KMS-11 (cell line): ENCODE data around the gene ANKFY1.

ENCODE experiments used
- H2AFZ ChIP-seq: fragments of 200-600 bp; sonication (generic); 2 replicates; pipeline ENCODE4 v1.6.1; 2016; ENCODE audit warnings: antibody characterized with exemption, mixed run types, low read depth
- H3K27ac ChIP-seq: fragments of 200-600 bp; sonication (generic); 2 replicates; pipeline ENCODE4 v1.6.1; 2016; ENCODE audit warnings: mild to moderate bottlenecking, mixed run types
- H3K27me3 ChIP-seq: fragments of 200-600 bp; sonication (generic); 2 replicates; pipeline ENCODE4 v1.6.1; 2017; ENCODE audit warnings: mild to moderate bottlenecking, low read depth, mixed run types, moderate library complexity; ENCODE audit not compliant: insufficient read depth
- H3K36me3 ChIP-seq: fragments of 200-600 bp; sonication (generic); 2 replicates; pipeline ENCODE4 v1.6.1; 2017; ENCODE audit warnings: mild to moderate bottlenecking, mixed run types; ENCODE audit not compliant: insufficient read depth
- H3K4me1 ChIP-seq: fragments of 200-600 bp; sonication (generic); 2 replicates; pipeline ENCODE4 v1.6.1; 2016; ENCODE audit warnings: mild to moderate bottlenecking, low read depth, mixed run types; ENCODE audit not compliant: poor library complexity, severe bottlenecking
- H3K4me2 ChIP-seq: fragments of 200-600 bp; sonication (generic); 2 replicates; pipeline ENCODE4 v1.7.0; 2016; ENCODE audit warnings: mild to moderate bottlenecking, mixed run types
- H3K4me3 ChIP-seq: fragments of 200-600 bp; sonication (generic); IDR thresholded peaks from 2 replicates; pipeline ENCODE4 v1.6.1; 2017; ENCODE audit warnings: low read depth, low read length, mixed read lengths; ENCODE audit not compliant: insufficient read depth
- H3K79me2 ChIP-seq: fragments of 200-600 bp; sonication (generic); 2 replicates; pipeline ENCODE4 v1.6.1; 2016; ENCODE audit warnings: low read depth, mixed run types; ENCODE audit not compliant: insufficient read depth
- H3K9ac ChIP-seq: fragments of 200-600 bp; sonication (generic); 2 replicates; pipeline ENCODE4 v1.6.1; 2016; ENCODE audit warnings: mild to moderate bottlenecking, mixed run types
- H4K20me1 ChIP-seq: fragments of 200-600 bp; sonication (generic); 2 replicates; pipeline ENCODE4 v1.6.1; 2016; ENCODE audit warnings: mild to moderate bottlenecking, mixed run types; ENCODE audit not compliant: insufficient read depth
- TF ChIP-seq, protein P1 (sequence below): fragments of 200-600 bp; sonication (generic); conservative IDR thresholded peaks from 2 replicates; pipeline ENCODE4 v1.6.1; 2017; ENCODE audit warnings: low read depth, mild to moderate bottlenecking, antibody characterized with exemption, low read length, moderate library complexity, mixed read lengths

ANKFY1 gene

DNA sequence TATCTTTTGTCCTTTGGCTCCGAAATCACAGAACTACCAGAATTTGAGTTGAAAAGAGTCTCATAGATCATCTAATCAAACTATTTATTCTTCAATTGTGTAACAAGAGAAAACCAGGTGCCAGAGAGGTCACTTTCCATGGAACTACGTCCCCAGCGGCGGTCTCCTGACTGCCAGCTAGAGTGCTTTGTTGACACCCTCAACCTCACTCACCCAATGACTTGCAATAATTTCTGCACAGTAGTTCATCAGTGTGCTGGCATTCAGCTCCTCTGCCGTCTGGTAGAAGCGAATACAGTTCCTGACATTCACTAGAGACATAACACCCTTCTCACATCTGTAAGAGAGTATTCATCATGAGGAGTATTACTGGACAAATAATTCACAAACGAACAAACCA is 54.2 kb downstream of the ANKFY1 start:
- no peak overlapping the region for H2AFZ ChIP-seq
- H3K79me2 ChIP-seq, result no peaks in the 10 kb centered on the region
- no peak overlapping the region for H3K27ac ChIP-seq
- peaks cover 49% of the 10 kb centered on the region for H3K4me1 ChIP-seq
- H3K4me2 ChIP-seq, result no peak overlapping the region
- TF ChIP-seq, protein P1, sequence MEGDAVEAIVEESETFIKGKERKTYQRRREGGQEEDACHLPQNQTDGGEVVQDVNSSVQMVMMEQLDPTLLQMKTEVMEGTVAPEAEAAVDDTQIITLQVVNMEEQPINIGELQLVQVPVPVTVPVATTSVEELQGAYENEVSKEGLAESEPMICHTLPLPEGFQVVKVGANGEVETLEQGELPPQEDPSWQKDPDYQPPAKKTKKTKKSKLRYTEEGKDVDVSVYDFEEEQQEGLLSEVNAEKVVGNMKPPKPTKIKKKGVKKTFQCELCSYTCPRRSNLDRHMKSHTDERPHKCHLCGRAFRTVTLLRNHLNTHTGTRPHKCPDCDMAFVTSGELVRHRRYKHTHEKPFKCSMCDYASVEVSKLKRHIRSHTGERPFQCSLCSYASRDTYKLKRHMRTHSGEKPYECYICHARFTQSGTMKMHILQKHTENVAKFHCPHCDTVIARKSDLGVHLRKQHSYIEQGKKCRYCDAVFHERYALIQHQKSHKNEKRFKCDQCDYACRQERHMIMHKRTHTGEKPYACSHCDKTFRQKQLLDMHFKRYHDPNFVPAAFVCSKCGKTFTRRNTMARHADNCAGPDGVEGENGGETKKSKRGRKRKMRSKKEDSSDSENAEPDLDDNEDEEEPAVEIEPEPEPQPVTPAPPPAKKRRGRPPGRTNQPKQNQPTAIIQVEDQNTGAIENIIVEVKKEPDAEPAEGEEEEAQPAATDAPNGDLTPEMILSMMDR, result no peak
- H3K27me3 ChIP-seq, result no peaks in the 10 kb centered on the region
- no peaks in the 10 kb centered on the region for H4K20me1 ChIP-seq
- peaks cover 5% of the 10 kb centered on the region; the same call in 1 of the 2 replicates for H3K36me3 ChIP-seq
- H3K9ac ChIP-seq, result no peak overlapping the region
- H3K4me3 ChIP-seq, result no peak overlapping the region

DNA sequence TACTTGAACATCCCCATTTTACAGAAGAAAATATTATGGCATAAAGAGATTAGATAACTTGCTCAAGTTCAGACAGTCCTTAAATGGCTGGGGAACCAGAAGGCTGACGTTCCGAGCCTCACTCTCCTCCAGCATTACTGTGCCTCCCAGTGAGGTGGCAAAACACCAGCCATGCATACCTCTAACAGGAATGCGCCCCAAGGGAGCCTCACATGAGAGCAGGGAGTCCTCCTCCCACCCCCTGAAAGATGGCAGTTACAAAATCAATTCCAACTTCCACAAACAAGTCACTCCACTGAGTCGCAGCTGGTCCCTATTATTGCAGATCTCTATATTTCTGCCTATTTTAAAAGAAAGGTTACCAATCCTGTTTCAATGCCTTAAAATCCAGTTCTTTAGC is 55.5 kb downstream of the ANKFY1 start:
- Histone ChIP-seq H3K9ac (no peak overlapping the region), H3K27ac (no peak overlapping the region), H3K36me3 (peaks cover 5% of the 10 kb centered on the region; the same call in 1 of the 2 replicates)

DNA sequence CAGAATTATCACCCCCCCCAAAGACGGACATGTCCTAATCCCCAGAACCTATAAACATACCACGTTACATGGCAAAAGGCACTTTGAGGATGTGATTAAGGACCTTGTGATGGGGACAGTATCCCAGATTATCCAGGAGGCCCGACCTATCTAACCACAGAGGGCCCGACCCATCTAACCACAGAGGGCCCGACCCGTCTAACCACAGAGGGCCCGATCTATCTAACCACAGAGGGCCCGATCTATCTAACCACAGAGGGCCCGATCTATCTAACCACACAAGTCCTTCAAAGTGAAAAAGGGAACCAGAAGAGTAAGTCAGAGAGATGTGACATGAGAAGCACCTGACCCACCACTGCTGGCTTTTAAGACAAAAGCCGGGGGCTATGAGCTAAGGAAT is 56.8 kb downstream of the ANKFY1 start:
- Histone ChIP-seq H4K20me1 (no peaks in the 10 kb centered on the region), H3K4me2 (peak overlapping the region; percentile 37; the same call in 1 of the 2 replicates), H3K4me1 (peaks cover 44% of the 10 kb centered on the region), H3K79me2 (no peaks in the 10 kb centered on the region), H3K36me3 (peaks cover 5% of the 10 kb centered on the region; the same call in 1 of the 2 replicates), H3K27ac (no peak overlapping the region), H3K4me3 (no peak overlapping the region), H3K9ac (no peak overlapping the region), H3K27me3 (no peaks in the 10 kb centered on the region), H2AFZ (no peak overlapping the region)
- TF ChIP-seq, protein P1, result no peak

More for the DNA sequence above, 55.5 kb downstream of the ANKFY1 start:
- no peak overlapping the region for H3K4me3 ChIP-seq
- H3K27me3 ChIP-seq, result no peaks in the 10 kb centered on the region
- peaks cover 49% of the 10 kb centered on the region for H3K4me1 ChIP-seq
- no peak overlapping the region for H3K4me2 ChIP-seq
- H3K79me2 ChIP-seq, result no peaks in the 10 kb centered on the region
- TF ChIP-seq, protein P1, result no peak
- no peak overlapping the region for H2AFZ ChIP-seq
- no peaks in the 10 kb centered on the region for H4K20me1 ChIP-seq

DNA sequence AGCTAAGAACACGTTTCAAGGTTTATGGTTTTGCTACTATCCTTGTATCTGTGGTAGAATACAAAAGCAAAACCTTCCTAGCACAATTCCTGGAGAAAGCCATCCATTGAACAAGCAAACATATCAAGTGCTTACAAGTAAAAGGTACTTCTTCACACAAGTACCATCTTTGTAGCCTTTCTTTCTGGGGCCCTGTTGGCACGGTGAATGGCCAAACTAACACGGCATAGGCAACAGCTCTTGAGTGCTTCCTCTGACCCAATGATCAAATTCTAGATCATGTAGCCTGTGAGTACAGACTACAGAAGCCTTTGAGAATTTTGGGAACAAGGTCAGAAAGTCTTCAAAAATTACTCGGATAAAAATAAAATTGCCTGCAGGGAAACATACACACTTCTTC is 57.9 kb downstream of the ANKFY1 start:
- Histone ChIP-seq H3K27me3 (no peaks in the 10 kb centered on the region), H3K27ac (no peak overlapping the region), H3K36me3 (peaks cover 5% of the 10 kb centered on the region; the same call in 1 of the 2 replicates), H3K4me2 (no peak overlapping the region), H3K4me3 (no peak overlapping the region), H4K20me1 (no peaks in the 10 kb centered on the region), H2AFZ (no peak overlapping the region), H3K4me1 (peaks cover 36% of the 10 kb centered on the region), H3K9ac (no peak overlapping the region), H3K79me2 (no peaks in the 10 kb centered on the region)
- TF ChIP-seq, protein P1, result no peak
